NCI-H69 (cell line): Measurements from ENCODE around the gene PRRC2A.

ENCODE experiments used
- DNase-seq: peaks from one replicate; lab custom pipeline; 2025; lab: John Stamatoyannopoulos, UW

Gene PRRC2A

GRCh38 chr6:31620586-31621319, at the start of gene PRRC2A:
PRRC2A (plus strand) TSS chr6:31620715; CDS start chr6:31622790, 2,075 bp downstream.
- peak; percentile 93 for DNase-seq

GRCh38 chr6:31572041-31572911, 48.2 kb upstream of the PRRC2A start, which contains the start of gene LTA:
LTA (plus strand) TSS chr6:31572289; CDS start chr6:31572743, 454 bp downstream.
- no peak for DNase-seq

- DNase-seq: no peak
Measured at GRCh38 chr6:31573239-31574105, 47.0 kb upstream of the PRRC2A start.

- no peak for DNase-seq
Measured at GRCh38 chr6:31574106-31575061, 46.1 kb upstream of the PRRC2A start.

GRCh38 chr6:31575335-31575901, 45.1 kb upstream of the PRRC2A start, which contains the start of gene TNF:
TNF (plus strand) TSS chr6:31575565; CDS start chr6:31575742, 177 bp downstream.
- DNase-seq: peak; percentile 57

- peak; percentile 55 for DNase-seq
Measured at GRCh38 chr6:31575952-31576685, 44.4 kb upstream of the PRRC2A start.

GRCh38 chr6:31576897-31577578, 43.5 kb upstream of the PRRC2A start:
- no peak for DNase-seq

- DNase-seq: no peak
Measured at GRCh38 chr6:31577579-31577966, 42.9 kb upstream of the PRRC2A start.

GRCh38 chr6:31578184-31579118, 42.1 kb upstream of the PRRC2A start:
- DNase-seq: peak; percentile 75

GRCh38 chr6:31579119-31579505, 41.4 kb upstream of the PRRC2A start:
- no peak for DNase-seq

- peak; percentile 17 for DNase-seq
Measured at GRCh38 chr6:31579546-31580437, 40.7 kb upstream of the PRRC2A start.

- DNase-seq: no peak
Measured at GRCh38 chr6:31580438-31580740, 40.1 kb upstream of the PRRC2A start.

- DNase-seq: peak; percentile 87
Measured at GRCh38 chr6:31580807-31581433, 39.6 kb upstream of the PRRC2A start.

- DNase-seq: peak; percentile 45
Measured at GRCh38 chr6:31581434-31582229, 38.9 kb upstream of the PRRC2A start.

- DNase-seq: no peak
Measured at GRCh38 chr6:31582230-31582643, 38.3 kb upstream of the PRRC2A start, which contains the start of gene LTB. LTB (minus strand) TSS chr6:31582424; CDS start chr6:31582417, 7 bp downstream.

GRCh38 chr6:31585491-31585890, 35.0 kb upstream of the PRRC2A start:
- DNase-seq: peak; percentile 34
